Suppressor macrophage treated with lipopolysaccharide for 1 hour (primary cell): ENCODE data around the gene LRIF1.
A peak's percentile ranks its signal among the peaks of the same experiment; 100 is the strongest.
"Not testable (repeated sequence)": the region's sequence is repeated elsewhere in the genome, so short reads cannot be mapped to it uniquely, and the experiment has no call there.

Experiments used
- DNase-seq, 3 donors: peaks; one replicate each; pipeline ENCODE4 v3.0.0-alpha.2; 2020 to 2022

The LRIF1 gene

GRCh38 chr1:110948038-110948810 is 15.5 kb downstream of the LRIF1 start:
- DNase-seq, result peak in 1 of 3 donors; percentile 17

DNA sequence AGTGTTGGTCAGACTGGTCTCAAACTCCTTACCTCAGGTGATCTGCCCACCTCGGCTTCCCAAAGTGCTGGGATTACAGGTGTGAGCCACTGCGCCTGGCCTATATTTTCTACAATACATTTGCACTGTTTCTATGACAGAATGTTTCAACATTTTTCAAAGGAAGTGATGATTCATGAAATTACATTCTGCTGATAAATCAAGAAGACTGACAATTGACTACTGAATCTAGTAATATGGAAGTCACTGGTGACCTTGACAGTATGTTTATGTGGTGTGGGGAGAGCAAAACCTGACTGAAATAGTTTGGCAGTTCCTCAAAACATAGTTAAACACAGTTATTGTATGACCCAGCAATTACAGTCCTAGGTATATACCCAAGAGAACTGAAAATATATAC is 18.1 kb downstream of the LRIF1 start:
- DNase-seq, result peak in 1 of 3 donors; percentile 16

DNA sequence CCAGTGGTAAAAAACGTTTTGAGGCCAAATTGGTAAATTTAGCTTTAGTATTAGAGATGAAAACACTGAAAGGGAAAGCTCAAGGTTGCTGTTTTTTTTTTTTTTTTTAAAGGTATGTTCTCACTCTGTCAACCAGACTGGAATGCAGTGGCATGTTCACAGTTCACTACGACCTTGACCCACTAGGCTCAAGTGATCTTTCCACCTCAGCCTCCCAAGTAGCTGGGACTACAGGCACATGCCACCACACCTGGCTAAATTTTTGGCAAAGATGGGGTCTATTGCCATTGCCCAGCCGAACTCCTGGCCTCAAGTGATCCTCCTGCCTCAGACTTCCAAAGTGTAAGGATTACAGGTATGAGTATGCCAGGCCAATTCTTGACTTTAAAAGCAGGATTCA is 18.9 kb downstream of the LRIF1 start:
- DNase-seq, result no peak

DNA sequence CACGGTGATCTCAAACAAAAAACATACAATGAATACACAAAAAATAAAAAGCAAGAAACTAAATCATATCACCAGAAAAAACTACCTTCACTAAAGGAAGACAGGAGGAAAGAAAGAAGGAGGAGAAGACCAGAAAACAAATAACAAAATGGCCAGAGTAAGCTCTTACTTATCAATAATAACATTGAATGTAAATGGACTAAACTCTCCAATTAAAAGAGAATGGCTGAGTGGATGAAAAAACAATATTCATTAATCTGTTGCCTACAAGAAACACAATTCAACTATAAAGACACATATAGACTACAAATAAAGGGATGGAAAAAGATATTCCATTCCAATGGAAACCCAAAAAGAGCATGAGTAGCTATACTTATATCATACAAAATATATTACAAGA is 27.2 kb downstream of the LRIF1 start:
- DNase-seq, result no peak

GRCh38 chr1:110931097-110931496 is 32.6 kb downstream of the LRIF1 start:
- DNase-seq, result not testable (repeated sequence)

DNA sequence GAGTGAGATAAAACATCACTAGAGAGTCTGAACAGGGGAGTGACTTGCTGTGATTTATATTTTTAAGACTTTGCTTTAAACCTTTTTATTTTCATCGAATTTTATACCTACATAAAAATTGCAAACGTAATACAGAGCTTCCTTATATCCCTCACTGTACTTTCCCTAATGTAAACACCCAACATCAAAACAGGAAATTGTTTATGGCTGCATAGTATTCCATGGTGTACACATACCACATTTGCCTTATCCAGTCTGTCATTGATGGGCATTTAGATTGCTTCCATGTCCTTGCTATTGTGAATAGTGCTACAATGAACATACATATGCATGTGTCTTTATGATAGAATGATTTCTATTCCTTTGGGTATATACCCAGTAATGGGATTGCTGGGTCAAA is 34.8 kb downstream of the LRIF1 start:
- DNase-seq, result no peak

DNA sequence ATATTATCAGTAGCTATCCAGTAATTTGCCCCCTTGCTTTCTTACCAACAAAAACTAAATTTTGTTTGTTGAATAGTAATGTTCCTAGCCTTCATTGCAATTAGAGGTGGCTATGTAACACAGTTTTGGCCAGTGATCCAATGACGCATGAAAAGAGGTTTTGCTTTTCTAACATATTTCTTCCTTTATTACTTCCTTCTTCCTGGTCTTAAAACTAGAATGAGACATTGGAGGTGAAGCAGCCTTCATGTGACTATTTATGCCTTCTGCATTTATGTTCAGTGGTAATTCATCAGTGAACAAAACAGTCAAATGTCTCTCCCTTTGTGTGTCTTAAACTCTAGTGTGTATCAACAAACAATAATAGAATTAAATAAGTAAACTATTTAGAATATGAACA is 35.5 kb downstream of the LRIF1 start:
- DNase-seq, result peak; percentile 12 to 69 (median 45)

GRCh38 chr1:110927484-110928075 is 36.1 kb downstream of the LRIF1 start:
- DNase-seq, result no peak

- no peak for DNase-seq
Measured at GRCh38 chr1:110921953-110922352, 41.8 kb downstream of the LRIF1 start.

DNA sequence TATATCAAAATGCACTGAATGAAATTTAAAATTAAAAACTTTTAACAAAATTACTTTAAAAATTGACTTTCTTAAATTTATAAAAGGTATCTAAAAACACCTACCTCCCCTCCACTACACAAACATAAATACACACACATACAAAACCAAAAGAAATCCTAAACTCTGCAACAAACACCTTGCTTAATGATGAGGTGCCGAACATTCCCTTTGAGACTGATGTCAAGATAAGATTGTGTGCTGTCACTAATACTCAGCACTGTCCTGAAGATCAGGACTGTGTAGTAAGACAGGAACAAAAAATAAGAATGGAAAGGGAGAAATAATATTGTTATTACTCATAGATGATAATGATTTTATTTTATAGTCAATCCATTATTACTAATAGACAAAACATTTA is 45.7 kb downstream of the LRIF1 start:
- DNase-seq, result no peak

GRCh38 chr1:110916669-110917306 is 46.9 kb downstream of the LRIF1 start:
- peak; percentile 56 to 66 (median 63) for DNase-seq

- no peak for DNase-seq
Measured at GRCh38 chr1:110916274-110916668, 47.5 kb downstream of the LRIF1 start.

GRCh38 chr1:110915804-110916203 is 47.9 kb downstream of the LRIF1 start:
- no peak for DNase-seq

DNA sequence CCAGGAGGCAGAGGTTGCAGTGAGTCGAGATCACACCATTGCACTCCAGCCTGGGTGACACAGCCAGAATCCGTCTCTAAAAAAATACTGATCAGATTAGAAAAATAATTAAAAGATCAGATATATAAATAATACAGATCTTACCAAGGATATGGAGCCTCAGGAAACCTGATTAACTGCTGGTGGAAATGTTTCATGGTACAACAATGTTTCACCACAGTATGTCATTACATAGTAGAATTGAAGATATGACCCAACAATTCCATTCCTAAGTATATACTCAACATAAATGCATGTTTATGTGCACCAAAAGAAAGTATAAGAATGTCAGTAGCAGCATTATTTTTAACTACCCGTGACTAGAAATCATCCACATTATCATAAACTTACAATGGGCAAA is 49.0 kb downstream of the LRIF1 start:
- DNase-seq, result no peak

GRCh38 chr1:110912784-110913183 is 50.9 kb downstream of the LRIF1 start:
- DNase-seq, result no peak

DNA sequence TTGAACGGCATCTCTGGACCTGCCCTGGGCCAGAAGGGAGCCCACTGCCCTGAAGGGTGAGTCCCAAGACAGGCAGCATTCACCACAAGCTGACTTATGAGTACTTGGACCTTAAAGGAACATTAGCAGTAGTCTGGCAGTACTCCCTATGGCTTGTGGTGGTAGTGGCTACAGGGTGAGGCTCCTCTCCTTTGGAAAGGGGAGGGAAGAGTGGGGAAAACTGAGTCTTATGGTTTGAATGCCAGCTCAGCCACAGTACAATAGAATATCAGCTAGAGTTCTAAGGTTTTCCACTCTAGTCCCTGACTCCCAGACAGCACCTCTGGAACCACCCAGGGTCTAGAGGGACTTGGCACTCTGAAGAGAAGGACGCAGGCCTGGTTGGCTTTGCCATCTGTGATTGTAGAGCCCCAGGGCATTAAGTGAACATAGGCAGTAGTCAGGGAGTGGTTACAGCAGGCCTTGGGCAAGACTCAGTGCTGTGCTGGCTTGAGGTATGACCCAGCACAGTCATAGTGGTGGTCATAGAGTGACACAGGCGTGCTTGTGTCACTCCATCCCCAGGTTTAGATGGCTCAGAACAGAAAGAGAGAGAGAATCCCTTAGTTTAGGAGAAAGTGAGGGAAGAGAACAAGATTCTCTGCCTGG is 59.7 kb downstream of the LRIF1 start:
- no peak for DNase-seq

DNA sequence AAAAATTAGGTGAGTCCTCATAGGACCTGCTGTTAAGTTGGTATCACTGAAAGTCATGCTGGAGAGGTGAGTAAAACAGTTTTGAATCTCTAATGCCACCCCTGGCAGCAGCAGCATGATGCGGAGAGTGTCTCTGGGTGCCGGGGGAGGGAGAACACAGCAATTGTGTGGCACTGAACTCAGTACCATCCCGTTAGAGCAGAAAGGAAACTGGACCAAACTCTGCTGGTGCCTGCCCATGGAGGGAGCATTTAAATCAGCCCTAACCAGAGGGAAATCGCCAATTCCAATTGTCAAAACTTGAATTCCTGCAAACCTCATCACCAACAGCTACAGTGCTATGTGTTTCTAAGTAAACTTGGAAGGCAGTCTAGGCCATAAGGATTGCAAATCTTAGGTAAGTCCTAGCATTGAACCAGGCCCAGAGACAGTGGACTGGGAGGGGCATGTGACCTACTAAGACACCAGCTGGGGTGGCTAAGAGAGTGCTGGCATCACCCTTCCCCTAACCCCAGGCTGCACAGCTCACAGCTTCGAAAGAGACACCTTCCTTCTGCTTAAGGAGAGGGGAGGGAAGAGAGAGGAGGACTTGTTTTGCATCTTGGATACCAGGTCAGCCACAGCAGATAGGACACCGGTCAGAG is 60.8 kb downstream of the LRIF1 start:
- DNase-seq, result no peak

DNA sequence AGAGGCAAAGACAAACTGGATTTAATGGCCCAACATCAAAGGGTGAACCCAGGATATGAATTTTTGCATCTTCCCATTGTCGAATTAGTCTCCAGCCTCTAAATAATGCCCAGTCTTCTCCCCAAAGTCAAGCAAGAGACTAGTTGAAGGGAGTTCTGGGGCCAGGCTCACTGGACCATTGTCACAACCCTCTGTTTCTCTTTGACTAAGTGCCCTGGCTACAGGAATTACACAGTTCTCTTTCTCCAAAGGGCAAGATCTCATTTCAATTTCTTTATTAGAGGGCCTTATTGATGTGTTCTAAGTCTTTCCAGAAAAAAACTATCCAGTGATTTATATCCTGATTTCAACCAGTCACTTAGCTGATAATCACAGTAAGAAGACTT is 64.3 kb downstream of the LRIF1 start:
- no peak for DNase-seq

GRCh38 chr1:110898734-110899457 is 64.8 kb downstream of the LRIF1 start:
- DNase-seq, result no peak

DNA sequence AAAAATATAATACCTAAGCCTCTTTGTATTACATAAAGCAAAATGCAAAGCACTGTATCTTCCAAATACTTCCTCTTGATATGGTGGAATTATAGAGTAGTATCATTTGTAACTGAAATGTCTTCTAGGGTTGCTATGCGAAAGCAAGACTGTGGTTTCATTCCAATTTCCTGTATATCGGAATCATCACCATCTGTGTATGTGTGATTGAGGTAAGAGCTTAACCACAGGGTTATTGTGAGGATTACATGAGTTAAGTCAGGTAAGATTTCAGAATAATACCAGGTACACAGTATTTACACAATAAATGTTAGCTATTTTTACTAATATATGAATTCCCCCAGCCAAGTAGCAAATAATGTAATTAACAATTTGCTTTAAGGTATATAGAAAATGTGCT is 66.0 kb downstream of the LRIF1 start:
- DNase-seq, result no peak
